Right lobe of liver (tissue), 6 donors: ENCODE measurements around the gene YJEFN3. TPM values are rescaled to one million over a fixed set of nuclear protein-coding genes. Genes with fewer than 3 reads are reported as not detected.

Experiments
- ATAC-seq, 4 donors: fragments of 200-7000 bp; cut with Tn5 transposase; one replicate each; pipeline ENCODE4 v1.9.1; 2020; ENCODE audit warnings: mild to moderate bottlenecking in 4 of 4, moderate library complexity in 4 of 4
- DNase-seq, 3 donors: peaks; one replicate each; pipeline ENCODE4 v3.0.0-alpha.2; 2020
- H3K27ac ChIP-seq, 3 donors: fragments of 200-600 bp; one replicate each; pipeline ENCODE4 v1.8.0; 2022
- H3K27me3 ChIP-seq, 2 donors: fragments of 200-600 bp; one replicate each; pipeline ENCODE4 v1.8.0; 2022
- H3K36me3 ChIP-seq, 4 donors: fragments of 200-600 bp; sonication (generic) in 1 of 4; one replicate each; pipeline versions ENCODE4 v1.5.1 to v1.8.0; 2017 to 2022; ENCODE audit warnings: control low read depth in 1 of 4
- H3K4me1 ChIP-seq, 4 donors: fragments of 200-600 bp; sonication (generic) in 1 of 4; one replicate each; pipeline versions ENCODE4 v1.5.1 to v1.8.0; 2017 to 2022; ENCODE audit warnings: control low read depth in 1 of 4
- H3K4me3 ChIP-seq, 3 donors: fragments of 200-600 bp; one replicate each; pipeline ENCODE4 v1.8.0; 2022
- H3K9me3 ChIP-seq, 4 donors: fragments of 200-600 bp; sonication (generic) in 1 of 4; one replicate each; pipeline versions ENCODE4 v1.5.1 to v1.8.0; 2017 to 2022; ENCODE audit warnings: control low read depth in 1 of 4
- POLR2A ChIP-seq: fragments of 450-650 bp; IDR thresholded peaks from one replicate; pipeline ENCODE4 v1.6.1; 2017; ENCODE audit warnings: antibody characterized with exemption, mild to moderate bottlenecking
- WGBS: methylation state at CpG from one replicate; pipeline ENCODE4 v1.1.6; 2018; ENCODE audit warnings: low coverage, low lambda C conversion rate; ENCODE audit not compliant: insufficient coverage; ENCODE audit errors: missing lambda C conversion rate; 5-methylcytosine and 5-hydroxymethylcytosine counted together
- intact Hi-C, 2 donors: fragments of 100-400 bp; cut with DNase I; formaldehyde crosslinking; loops; one replicate each; pipeline versions ENCODE4 v1.11.2 to v1.14.1; 2022
- long read RNA-seq: library from polyadenylated mRNA; unstranded; transcript quantifications from one replicate; pipeline ENCODE4 v2.0.0, GENCODE V29; 2019
- total RNA-seq, 6 experiments: library from RNA; depleted of rRNA in 2 of 6; stranded (reverse); fragments of >200 nt in 2 of 6; fragmentation: NEBNext Ultra II Directional in 3 of 6; extraction: Animal tissue kit (Norgen Biotek cat#: 25700) in 3 of 6; gene quantifications; one replicate each; pipeline versions ENCODE4 v1.1.0 to v1.2.4, GENCODE V29; 2016 to 2023
- TF ChIP-seq, protein P1 (sequence below), 4 donors: fragments of 200-600 bp in 3 of 4; fragments of 450-650 bp in 1 of 4; IDR thresholded peaks; one replicate each; pipeline versions ENCODE4 v1.5.1 to v1.8.0; 2016 to 2022; ENCODE audit warnings: antibody characterized with exemption in 4 of 4, mild to moderate bottlenecking in 2 of 4
- donor health status: DM: no; HTN: yes; CAD: no.
- donor health status: DM: no; HTN: no; CAD: no.
- donor health status: DM: no; HTN: no; CAD: no.
- donor health status: DM: no; HTN: yes; CAD: no.
- donor health status: DM: no; HTN: yes; CAD: no.

The YJEFN3 gene, protein sequence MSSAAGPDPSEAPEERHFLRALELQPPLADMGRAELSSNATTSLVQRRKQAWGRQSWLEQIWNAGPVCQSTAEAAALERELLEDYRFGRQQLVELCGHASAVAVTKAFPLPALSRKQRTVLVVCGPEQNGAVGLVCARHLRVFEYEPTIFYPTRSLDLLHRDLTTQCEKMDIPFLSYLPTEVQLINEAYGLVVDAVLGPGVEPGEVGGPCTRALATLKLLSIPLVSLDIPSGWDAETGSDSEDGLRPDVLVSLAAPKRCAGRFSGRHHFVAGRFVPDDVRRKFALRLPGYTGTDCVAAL
- 1 to 10 TPM in 4 of 6 experiments, under 1 TPM in 2; 0.31 to 4.2 (median 1.8) TPM for total RNA-seq
- long read RNA-seq: 0 reads

DNA sequence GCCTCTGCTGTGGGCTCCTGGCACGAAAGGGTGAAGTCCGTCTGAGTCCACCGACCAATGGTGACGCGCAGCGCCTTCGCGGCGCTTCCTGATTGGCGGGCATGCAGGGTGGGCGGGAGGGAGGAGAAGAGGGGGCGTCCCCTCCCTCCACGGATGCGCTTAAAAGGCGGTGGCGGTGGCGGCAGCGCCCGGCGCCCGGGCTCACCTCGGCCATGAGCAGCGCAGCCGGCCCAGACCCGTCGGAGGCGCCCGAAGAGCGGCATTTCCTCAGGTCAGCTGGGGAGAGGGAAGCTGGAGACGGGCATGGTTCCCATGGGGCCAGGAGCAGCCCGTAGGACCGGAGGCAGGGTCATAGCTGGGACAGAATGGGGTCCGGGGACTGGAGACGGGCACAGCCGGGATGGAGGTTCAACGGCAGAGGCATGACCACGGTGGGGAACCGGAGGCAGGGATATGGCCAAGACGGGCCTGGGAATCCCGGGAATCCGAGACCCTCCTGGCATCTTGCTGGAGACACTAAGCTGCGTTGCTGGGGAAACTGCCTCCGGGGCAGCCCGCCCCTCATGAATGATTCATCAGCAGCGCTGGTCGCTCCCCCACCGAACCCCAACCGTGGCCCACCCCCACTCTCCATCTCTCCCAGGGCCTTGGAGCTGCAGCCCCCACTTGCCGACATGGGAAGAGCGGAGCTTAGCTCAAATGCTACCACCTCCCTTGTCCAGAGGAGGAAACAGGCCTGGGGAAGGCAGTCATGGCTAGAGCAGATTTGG is at the start of gene YJEFN3:
YJEFN3 (plus strand) TSS at position 191 of the 770 bp plus-strand sequence; CDS start at position 213, 22 bp downstream.
- DNase-seq (no peak), ATAC-seq (no peak)
- Histone ChIP-seq H3K27ac (no peak within 1 kb of the TSS), H3K4me1 (peaks cover 0 to 3% (median 0%) of the 10 kb centered on the region in 4 donors), H3K9me3 (no peaks in the 10 kb centered on the region), H3K36me3 (peaks cover 0 to 6% (median 2%) of the 10 kb centered on the region in 4 donors), H3K27me3 (no peaks in the 10 kb centered on the region), H3K4me3 (no peak within 1 kb of the TSS)
- WGBS: 50% methylated on average over 1 of the region's 50 CpGs
- intact Hi-C loops: no loop called here
- TF ChIP-seq POLR2A: no peak
- TF ChIP-seq, protein P1, sequence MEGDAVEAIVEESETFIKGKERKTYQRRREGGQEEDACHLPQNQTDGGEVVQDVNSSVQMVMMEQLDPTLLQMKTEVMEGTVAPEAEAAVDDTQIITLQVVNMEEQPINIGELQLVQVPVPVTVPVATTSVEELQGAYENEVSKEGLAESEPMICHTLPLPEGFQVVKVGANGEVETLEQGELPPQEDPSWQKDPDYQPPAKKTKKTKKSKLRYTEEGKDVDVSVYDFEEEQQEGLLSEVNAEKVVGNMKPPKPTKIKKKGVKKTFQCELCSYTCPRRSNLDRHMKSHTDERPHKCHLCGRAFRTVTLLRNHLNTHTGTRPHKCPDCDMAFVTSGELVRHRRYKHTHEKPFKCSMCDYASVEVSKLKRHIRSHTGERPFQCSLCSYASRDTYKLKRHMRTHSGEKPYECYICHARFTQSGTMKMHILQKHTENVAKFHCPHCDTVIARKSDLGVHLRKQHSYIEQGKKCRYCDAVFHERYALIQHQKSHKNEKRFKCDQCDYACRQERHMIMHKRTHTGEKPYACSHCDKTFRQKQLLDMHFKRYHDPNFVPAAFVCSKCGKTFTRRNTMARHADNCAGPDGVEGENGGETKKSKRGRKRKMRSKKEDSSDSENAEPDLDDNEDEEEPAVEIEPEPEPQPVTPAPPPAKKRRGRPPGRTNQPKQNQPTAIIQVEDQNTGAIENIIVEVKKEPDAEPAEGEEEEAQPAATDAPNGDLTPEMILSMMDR (IDR thresholded peaks at IDR 0.05): no peak

DNA sequence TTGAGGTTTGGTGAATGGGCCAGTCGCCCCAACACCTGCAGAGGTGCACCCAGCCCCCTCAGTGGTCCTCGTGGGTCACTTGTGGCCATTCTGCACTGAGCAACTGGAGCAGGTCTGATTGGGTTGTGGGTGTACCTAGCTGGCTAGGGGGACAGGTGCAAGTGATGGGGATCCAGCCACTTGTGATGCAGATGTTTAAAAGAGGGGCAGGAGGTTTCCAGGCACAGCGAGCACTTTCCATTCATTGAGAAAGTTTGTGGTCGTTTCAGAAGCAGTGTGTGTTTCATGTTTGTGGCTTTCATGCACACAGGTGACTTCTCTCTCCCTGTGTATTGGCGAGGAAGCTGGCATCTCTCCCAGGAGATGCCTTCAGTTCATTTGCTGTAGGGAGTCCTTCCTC is 48.0 kb upstream of the YJEFN3 start:
- 68% methylated on average over 4 of the region's 5 CpGs for WGBS
- intact Hi-C loops: no loop called here
- ATAC-seq: no peak
- peaks cover 0 to 6% (median 0%) of the 10 kb centered on the region in 4 donors for H3K4me1 ChIP-seq
- H3K9me3 ChIP-seq: no peaks in the 10 kb centered on the region
- no peak overlapping the region for H3K27ac ChIP-seq
- DNase-seq: peak in 1 of 3 donors; percentile 5
- no peak overlapping the region for H3K4me3 ChIP-seq
- no peaks in the 10 kb centered on the region for H3K27me3 ChIP-seq
- peaks cover 0 to 4% (median 0%) of the 10 kb centered on the region in 4 donors for H3K36me3 ChIP-seq
- TF ChIP-seq, protein P1 (IDR thresholded peaks at IDR 0.05): no peak
- TF ChIP-seq POLR2A: no peak

DNA sequence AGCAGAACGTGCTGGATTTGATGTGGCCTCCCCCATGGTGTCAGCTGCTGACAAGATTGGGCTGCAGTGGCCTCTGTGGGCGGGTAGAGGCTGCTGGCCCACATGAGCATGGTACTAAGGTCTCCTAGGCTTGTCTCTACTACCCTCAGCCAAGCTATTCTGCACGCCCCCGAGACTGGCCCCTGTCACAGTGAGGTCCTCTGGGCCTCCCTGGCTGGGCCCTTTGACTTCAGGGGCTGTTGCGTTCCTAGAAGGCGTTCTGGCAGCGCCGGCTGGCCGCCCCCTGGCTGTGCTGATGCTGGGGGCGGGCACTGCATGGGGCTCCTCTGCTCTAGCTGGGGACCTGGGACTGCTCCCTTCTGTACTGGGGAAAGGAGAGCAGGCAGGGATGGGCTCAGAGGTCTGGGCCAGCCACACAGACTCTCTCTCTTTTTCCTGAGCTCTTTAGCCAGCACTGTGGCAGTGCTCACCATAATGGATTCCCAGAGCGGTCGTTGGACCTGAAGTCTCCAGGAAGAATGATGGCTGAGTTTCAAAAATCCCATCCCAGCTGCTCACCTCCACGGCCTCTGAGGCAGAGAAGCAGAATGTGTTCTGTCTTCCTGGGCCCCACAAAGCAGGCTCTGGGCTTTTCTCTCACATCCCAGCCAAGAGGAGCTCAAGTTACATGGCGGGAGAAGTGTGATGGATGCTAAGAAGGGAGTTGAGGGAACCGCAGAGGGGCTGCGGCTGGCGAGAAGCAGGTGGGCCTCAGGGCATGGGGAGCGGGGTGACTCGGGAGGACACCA is 45.7 kb upstream of the YJEFN3 start:
- intact Hi-C loops: no loop called here
- ATAC-seq: no peak

More for the DNA sequence above, 45.7 kb upstream of the YJEFN3 start:
- no peaks in the 10 kb centered on the region for H3K9me3 ChIP-seq
- DNase-seq: peak in 1 of 3 donors; percentile 12
- no peaks in the 10 kb centered on the region for H3K27me3 ChIP-seq
- H3K36me3 ChIP-seq: peaks cover 0 to 4% (median 0%) of the 10 kb centered on the region in 4 donors
- H3K4me3 ChIP-seq: no peak overlapping the region
- no peak for TF ChIP-seq POLR2A
- TF ChIP-seq, protein P1 (IDR thresholded peaks at IDR 0.05): no peak
- peaks cover 0 to 18% (median 10%) of the 10 kb centered on the region in 4 donors for H3K4me1 ChIP-seq
- H3K27ac ChIP-seq: no peak overlapping the region
- WGBS: 83% methylated on average over 1 of the region's 19 CpGs
